Measurements from ENCODE around the gene PRAF2. TPM values are rescaled to one million over a fixed set of nuclear protein-coding genes. Genes with fewer than 3 reads are reported as not detected.
A peak's percentile ranks its signal among the peaks of the same experiment; 100 is the strongest.

The PRAF2 gene
- total RNA-seq, 3 donors from 2014 or later (not counting 1 experiment from before 2014, with no cell fraction given), result 18.1 to 24.8 (median 19.9) TPM

GRCh38 chrX:49040376-49040955 is 33.3 kb downstream of the PRAF2 start:
- Histone ChIP-seq H3K4me3 (ENCODE audit: low read length) (no peak overlapping the region), H3K27ac (ENCODE audit: low read length) (peak overlapping the region; percentile 57), H3K4me1 (ENCODE audit: control insufficient read depth, insufficient read depth, low read length) (peaks cover 33% of the 10 kb centered on the region), H3K36me3 (ENCODE audit: control insufficient read depth, insufficient read depth, low read length) (peaks cover 17% of the 10 kb centered on the region), H3K27me3 (ENCODE audit: control insufficient read depth, insufficient read depth, low read length) (no peaks in the 10 kb centered on the region), H3K9me3 (ENCODE audit: control insufficient read depth, insufficient read depth, low read length) (no peaks in the 10 kb centered on the region)
- ATAC-seq (no peak), DNase-seq (no peak)
- 88% methylated on average over 5 of the region's 7 CpGs for WGBS (ENCODE audit: insufficient coverage)
- TF ChIP-seq CTCF (IDR thresholded peaks at IDR 0.05), result no peak
- H3K4me1 Mint-ChIP-seq, result peaks cover 23 to 33% of the 10 kb centered on the region in 2 donors
- H3K4me3 Mint-ChIP-seq, result no peak overlapping the region
- no peaks in the 10 kb centered on the region for H3K9me3 Mint-ChIP-seq
- no peaks in the 10 kb centered on the region for H3K27me3 Mint-ChIP-seq (ENCODE audit: low read depth in 2 of 2)
- H3K36me3 Mint-ChIP-seq, result no peaks in the 10 kb centered on the region
- peak overlapping the region; percentile 81 to 92 for H3K27ac Mint-ChIP-seq
- intact Hi-C loops (cut with micrococcal nuclease), result loop anchor here (5.0 kb wide), 1 partner anchor 123 kb away; the partner anchor contains the start of gene PIM2

DNA sequence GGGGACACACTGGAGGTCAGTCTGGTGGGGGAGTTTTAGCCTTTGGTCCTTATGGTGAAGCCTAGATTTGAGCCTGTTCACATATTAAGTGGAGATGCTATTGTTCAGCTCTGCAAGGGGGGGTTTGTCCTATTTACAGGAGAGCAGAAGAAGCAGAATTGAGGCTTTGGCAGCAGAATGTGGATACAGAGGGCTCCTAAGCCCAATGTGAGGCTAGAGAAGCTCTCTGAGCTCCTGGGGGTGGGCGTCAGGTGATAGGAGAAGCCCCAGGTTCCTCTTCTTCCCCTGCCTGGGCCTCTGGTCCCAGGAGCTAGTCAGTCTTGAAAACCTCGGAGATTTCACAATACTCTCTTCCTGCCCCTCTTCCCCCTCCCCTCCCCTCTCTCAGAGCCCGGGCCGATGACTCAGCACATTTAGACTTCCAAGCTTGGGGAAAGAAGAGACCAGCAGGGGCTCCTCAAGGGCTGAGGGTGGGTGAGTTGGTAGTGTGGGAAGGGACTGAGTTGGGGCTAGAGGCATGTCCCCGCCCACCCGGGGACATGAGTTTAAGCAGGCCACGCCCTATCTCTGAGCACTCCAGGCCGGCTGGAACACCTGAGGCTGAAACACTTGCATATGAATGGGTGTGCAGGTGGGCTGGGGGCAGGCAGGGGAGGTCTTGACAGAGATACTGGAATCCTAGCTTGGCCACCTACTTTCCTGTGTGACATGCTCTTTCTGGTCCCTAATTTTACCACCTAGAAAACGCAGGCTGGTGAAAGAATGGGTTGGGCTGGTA is 34.0 kb downstream of the PRAF2 start:
- peaks cover 18% of the 10 kb centered on the region for H3K36me3 ChIP-seq (ENCODE audit: control insufficient read depth, insufficient read depth, low read length)
- no peaks in the 10 kb centered on the region for H3K27me3 ChIP-seq (ENCODE audit: control insufficient read depth, insufficient read depth, low read length)
- Mint-ChIP-seq H3K27ac (peak overlapping the region; percentile 81 to 92), H3K4me3 (peak overlapping the region; percentile 50), H3K4me1 (peaks cover 23 to 33% of the 10 kb centered on the region in 2 donors), H3K36me3 (no peaks in the 10 kb centered on the region), H3K27me3 (ENCODE audit: low read depth in 2 of 2) (no peaks in the 10 kb centered on the region), H3K9me3 (no peaks in the 10 kb centered on the region)
- no peaks in the 10 kb centered on the region for H3K9me3 ChIP-seq (ENCODE audit: control insufficient read depth, insufficient read depth, low read length)
- DNase-seq (peak in 1 of 2 donors; percentile 59), ATAC-seq (no peak)
- peak overlapping the region; percentile 57 for H3K27ac ChIP-seq (ENCODE audit: low read length)
- WGBS (ENCODE audit: insufficient coverage), result 28% methylated on average over 5 of the region's 9 CpGs
- intact Hi-C loops (cut with micrococcal nuclease), result loop anchor here (5.0 kb wide), 1 partner anchor 122 kb away; the partner anchor contains the start of gene PIM2
- H3K4me3 ChIP-seq (ENCODE audit: low read length), result no peak overlapping the region
- no peak for TF ChIP-seq CTCF (IDR thresholded peaks at IDR 0.05)
- peaks cover 33% of the 10 kb centered on the region for H3K4me1 ChIP-seq (ENCODE audit: control insufficient read depth, insufficient read depth, low read length)

DNA sequence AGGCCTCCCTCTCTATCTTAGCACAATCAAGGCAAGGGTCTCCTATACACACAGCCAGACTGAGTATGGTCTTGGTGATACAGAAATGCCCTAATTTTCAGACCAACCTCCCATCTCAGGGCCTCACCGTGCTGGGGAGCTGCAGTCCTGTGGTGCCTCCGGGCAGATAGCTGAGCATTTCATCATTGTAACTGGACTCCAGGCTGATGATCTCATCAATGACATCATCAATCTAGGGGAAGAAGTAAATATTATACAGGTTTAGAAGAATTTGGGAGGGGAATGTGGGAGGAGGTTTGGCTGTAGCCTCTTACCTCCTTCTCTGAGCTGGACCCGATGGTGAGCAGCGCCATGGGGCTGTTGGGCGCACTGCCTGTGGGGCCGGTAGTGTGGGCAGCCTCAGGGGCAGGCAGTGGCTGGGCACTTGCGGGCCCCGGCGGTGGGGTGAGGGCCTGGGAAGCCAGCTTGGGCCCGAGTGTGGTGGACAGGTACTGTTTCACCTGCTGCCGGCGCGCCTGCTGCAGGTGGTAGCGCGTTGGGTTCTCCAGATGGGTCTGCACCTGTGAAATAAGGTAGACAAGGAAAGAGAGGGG is 35.8 kb downstream of the PRAF2 start:
- no peaks in the 10 kb centered on the region for H3K27me3 Mint-ChIP-seq (ENCODE audit: low read depth in 2 of 2)
- DNase-seq, result no peak
- no peaks in the 10 kb centered on the region for H3K9me3 Mint-ChIP-seq
- no peak overlapping the region for H3K27ac Mint-ChIP-seq
- H3K4me1 Mint-ChIP-seq, result peaks cover 23 to 26% of the 10 kb centered on the region in 2 donors
- no peaks in the 10 kb centered on the region for H3K27me3 ChIP-seq (ENCODE audit: control insufficient read depth, insufficient read depth, low read length)
- H3K4me3 ChIP-seq (ENCODE audit: low read length), result no peak overlapping the region
- no peak for ATAC-seq
- H3K36me3 ChIP-seq (ENCODE audit: control insufficient read depth, insufficient read depth, low read length), result peaks cover 35% of the 10 kb centered on the region
- WGBS (ENCODE audit: insufficient coverage), result 94% methylated on average over 14 of the region's 15 CpGs
- H3K9me3 ChIP-seq (ENCODE audit: control insufficient read depth, insufficient read depth, low read length), result no peaks in the 10 kb centered on the region
- no peaks in the 10 kb centered on the region for H3K36me3 Mint-ChIP-seq
- intact Hi-C loops (cut with micrococcal nuclease), result no loop called here
- no peak overlapping the region for H3K27ac ChIP-seq (ENCODE audit: low read length)
- H3K4me1 ChIP-seq (ENCODE audit: control insufficient read depth, insufficient read depth, low read length), result peaks cover 27% of the 10 kb centered on the region
- no peak for TF ChIP-seq CTCF (IDR thresholded peaks at IDR 0.05)
- no peak overlapping the region for H3K4me3 Mint-ChIP-seq

Measured in natural killer cell (primary cell).